Spleen (tissue), 7 donors: Measurements from ENCODE around the gene MEA1.

Source experiments
- POLR2AphosphoS5 ChIP-seq, 3 donors: sonication (generic); formaldehyde crosslinking; IDR thresholded peaks; one replicate each; pipeline ENCODE4 v1.5.1; 2017; ENCODE audit warnings: antibody characterized with exemption in 3 of 3
- TF ChIP-seq, protein P1 (sequence below), 11 experiments: fragments of 200-600 bp in 7 of 11; fragments of 450-650 bp in 4 of 11; sonication (generic) in 4 of 11; IDR thresholded peaks in 8 of 11; conservative IDR thresholded peaks in 3 of 11; 1 replicate in 7 of 11; 2 replicates in 4 of 11; pipeline versions ENCODE4 v1.4.0 to v1.8.0; 2016 to 2021; ENCODE audit warnings: antibody characterized with exemption in 11 of 11, inconsistent platforms in 4 of 11, mild to moderate bottlenecking in 1 of 11
- donor health status: DM: no; HTN: no; CAD: no; lungs with moderate emphysema.
- donor health status: DM: no; HTN: no; CAD: no.
- donor health status: DM: no; HTN: no; CAD: no.

DNA sequence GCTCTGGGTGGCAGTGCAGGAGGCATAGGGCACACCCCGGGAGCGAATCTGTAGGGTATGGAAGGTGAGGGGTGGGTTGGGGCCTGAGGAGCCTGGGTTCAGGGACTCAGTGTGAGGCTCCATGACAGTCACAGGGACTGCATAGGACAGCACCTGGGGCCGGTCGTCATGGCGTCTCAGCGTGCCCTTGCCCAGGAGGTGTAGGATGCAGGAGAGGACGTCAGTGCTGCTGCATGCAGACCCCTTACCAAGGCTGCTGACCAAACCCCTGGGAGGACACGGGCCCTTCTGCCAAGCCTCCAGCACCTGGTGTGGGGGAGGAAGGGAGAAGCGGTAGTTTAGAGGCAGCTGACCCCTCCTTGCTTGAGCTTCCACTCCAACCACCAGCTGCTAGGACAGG is 24.0 kb upstream of the MEA1 start:
- TF ChIP-seq, protein P1, sequence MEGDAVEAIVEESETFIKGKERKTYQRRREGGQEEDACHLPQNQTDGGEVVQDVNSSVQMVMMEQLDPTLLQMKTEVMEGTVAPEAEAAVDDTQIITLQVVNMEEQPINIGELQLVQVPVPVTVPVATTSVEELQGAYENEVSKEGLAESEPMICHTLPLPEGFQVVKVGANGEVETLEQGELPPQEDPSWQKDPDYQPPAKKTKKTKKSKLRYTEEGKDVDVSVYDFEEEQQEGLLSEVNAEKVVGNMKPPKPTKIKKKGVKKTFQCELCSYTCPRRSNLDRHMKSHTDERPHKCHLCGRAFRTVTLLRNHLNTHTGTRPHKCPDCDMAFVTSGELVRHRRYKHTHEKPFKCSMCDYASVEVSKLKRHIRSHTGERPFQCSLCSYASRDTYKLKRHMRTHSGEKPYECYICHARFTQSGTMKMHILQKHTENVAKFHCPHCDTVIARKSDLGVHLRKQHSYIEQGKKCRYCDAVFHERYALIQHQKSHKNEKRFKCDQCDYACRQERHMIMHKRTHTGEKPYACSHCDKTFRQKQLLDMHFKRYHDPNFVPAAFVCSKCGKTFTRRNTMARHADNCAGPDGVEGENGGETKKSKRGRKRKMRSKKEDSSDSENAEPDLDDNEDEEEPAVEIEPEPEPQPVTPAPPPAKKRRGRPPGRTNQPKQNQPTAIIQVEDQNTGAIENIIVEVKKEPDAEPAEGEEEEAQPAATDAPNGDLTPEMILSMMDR (IDR thresholded peaks at IDR 0.05 in 8 of 11, conservative IDR thresholded peaks at IDR 0.05 in 3 of 11): no peak
- peak in 1 of 3 donors; percentile 9 for TF ChIP-seq POLR2AphosphoS5 (IDR thresholded peaks at IDR 0.05)
